Sigmoid colon (tissue), 7 donors: Measurements from ENCODE around the gene CLMN. TPM values are rescaled to one million over a fixed set of nuclear protein-coding genes. Genes with fewer than 3 reads are reported as not detected.

Experiments used
- DNase-seq: peaks from one replicate; pipeline ENCODE4 v3.0.0-alpha.2; 2019
- H3K27ac ChIP-seq, 4 donors: fragments of 200-600 bp; sonication (generic); one replicate each; pipeline ENCODE4 v1.5.1; 2016 to 2019; ENCODE audit warnings: mild to moderate bottlenecking in 1 of 4
- H3K27me3 ChIP-seq, 3 donors: fragments of 200-600 bp; sonication (generic); one replicate each; pipeline ENCODE4 v1.5.1; 2019; ENCODE audit warnings: mild to moderate bottlenecking in 1 of 3
- H3K36me3 ChIP-seq, 4 donors: fragments of 200-600 bp; sonication (generic); one replicate each; pipeline ENCODE4 v1.5.1; 2016 to 2019
- H3K4me1 ChIP-seq, 4 donors: fragments of 200-600 bp; sonication (generic); one replicate each; pipeline ENCODE4 v1.5.1; 2017 to 2019
- H3K4me3 ChIP-seq, 4 donors: fragments of 200-600 bp; sonication (generic); one replicate each; pipeline ENCODE4 v1.5.1; 2017 to 2019; ENCODE audit warnings: mild to moderate bottlenecking in 2 of 4, moderate library complexity in 1 of 4
- H3K9me3 ChIP-seq, 4 donors: fragments of 200-600 bp in 3 of 4; sonication (generic) in 3 of 4; one replicate each; pipeline versions ENCODE4 v1.5.1 to v1.6.1; 2013 to 2019
- CTCF ChIP-seq, 4 experiments: fragments of 450-650 bp in 3 of 4; fragments of 200-600 bp in 1 of 4; IDR thresholded peaks; one replicate each; pipeline ENCODE4 v1.5.1; 2016 to 2019; ENCODE audit warnings: antibody characterized with exemption in 4 of 4, mild to moderate bottlenecking in 3 of 4, moderate library complexity in 2 of 4
- EP300 ChIP-seq, 4 donors: sonication (generic); formaldehyde crosslinking; IDR thresholded peaks; one replicate each; pipeline ENCODE4 v1.6.1; 2017; ENCODE audit warnings: antibody characterized with exemption in 4 of 4
- POLR2A ChIP-seq, 2 donors: fragments of 450-650 bp; IDR thresholded peaks; one replicate each; pipeline ENCODE4 v1.6.1; 2016; ENCODE audit warnings: antibody characterized with exemption in 2 of 2, mild to moderate bottlenecking in 2 of 2, moderate library complexity in 2 of 2
- POLR2AphosphoS5 ChIP-seq, 4 donors: sonication (generic); formaldehyde crosslinking; IDR thresholded peaks; one replicate each; pipeline ENCODE4 v1.6.1; 2017; ENCODE audit warnings: antibody characterized with exemption in 4 of 4
- WGBS, 2 donors: extraction: QIAGEN DNeasy Blood & Tissue Kit; methylation state at CpG; one replicate each; pipeline ENCODE4 v1.1.7; 2013; 5-methylcytosine and 5-hydroxymethylcytosine counted together
- intact Hi-C: fragments of 100-400 bp; cut with DNase I; formaldehyde crosslinking; loops from one replicate; pipeline ENCODE4 v1.15.1; 2023
- polyA plus RNA-seq, 3 donors: library from polyadenylated mRNA; stranded (reverse); fragments of 200-250 nt; gene quantifications; one replicate each; pipeline ENCODE4 v1.2.3, GENCODE V29; 2013
- total RNA-seq, 4 donors: library from RNA; depleted of rRNA; stranded (reverse); fragments of >200 nt; gene quantifications; one replicate each; pipeline ENCODE4 v1.1.0, GENCODE V29; 2016
- donor health status: healthy with polysubstance abuse.
- donor health status: Bipolar disorder and iron deficiency.
- donor health status: healthy.

CLMN gene
- total and polyA plus RNA-seq, 7 donors: 3.5 to 40.2 (median 9.1) TPM

- intact Hi-C loops: no loop called here
- Histone ChIP-seq H3K36me3 (no peaks in the 10 kb centered on the region), H3K4me3 (no peak overlapping the region), H3K27me3 (no peaks in the 10 kb centered on the region), H3K9me3 (no peaks in the 10 kb centered on the region), H3K4me1 (peaks cover 0 to 35% (median 27%) of the 10 kb centered on the region in 4 donors), H3K27ac (peak overlapping the region; percentile 35 to 62 (median 60))
- WGBS, 2 donors: 13 to 40% methylated on average over 12 of the region's 12 CpGs
- no peak for DNase-seq
- TF ChIP-seq POLR2AphosphoS5 (IDR thresholded peaks at IDR 0.05): peak; percentile 40 to 86 (median 78)
- TF ChIP-seq POLR2A (IDR thresholded peaks at IDR 0.05): no peak
- TF ChIP-seq EP300 (IDR thresholded peaks at IDR 0.05): peak in 1 of 4 donors; percentile 22
Measured at GRCh38 chr14:95265106-95266094, 54.3 kb downstream of the CLMN start.

- Histone ChIP-seq H3K4me1 (peaks cover 0 to 35% (median 27%) of the 10 kb centered on the region in 4 donors), H3K36me3 (no peaks in the 10 kb centered on the region), H3K27me3 (no peaks in the 10 kb centered on the region), H3K4me3 (no peak overlapping the region), H3K9me3 (no peaks in the 10 kb centered on the region), H3K27ac (peak overlapping the region in 1 of 4 donors; percentile 62)
- TF ChIP-seq POLR2AphosphoS5 (IDR thresholded peaks at IDR 0.05) (no peak), EP300 (IDR thresholded peaks at IDR 0.05) (no peak), CTCF (IDR thresholded peaks at IDR 0.05) (no peak), POLR2A (IDR thresholded peaks at IDR 0.05) (no peak)
- intact Hi-C loops: no loop called here
- 76 to 78% methylated on average over 10 of the region's 10 CpGs for WGBS, 2 donors
- DNase-seq: no peak
Measured at GRCh38 chr14:95264271-95264973, 55.3 kb downstream of the CLMN start.

GRCh38 chr14:95263527-95264231 is 56.0 kb downstream of the CLMN start:
- DNase-seq: no peak
- 90 to 97% methylated on average over 7 of the region's 7 CpGs for WGBS, 2 donors
- Histone ChIP-seq H3K4me1 (peaks cover 0 to 35% (median 27%) of the 10 kb centered on the region in 4 donors), H3K27ac (no peak overlapping the region), H3K9me3 (no peaks in the 10 kb centered on the region), H3K4me3 (no peak overlapping the region), H3K27me3 (no peaks in the 10 kb centered on the region), H3K36me3 (no peaks in the 10 kb centered on the region)
- TF ChIP-seq POLR2AphosphoS5 (IDR thresholded peaks at IDR 0.05) (no peak), CTCF (IDR thresholded peaks at IDR 0.05) (no peak), EP300 (IDR thresholded peaks at IDR 0.05) (no peak), POLR2A (IDR thresholded peaks at IDR 0.05) (no peak)
- intact Hi-C loops: no loop called here

GRCh38 chr14:95262511-95262891 is 57.2 kb downstream of the CLMN start:
- intact Hi-C loops: no loop called here
- Histone ChIP-seq H3K4me1 (peaks cover 0 to 35% (median 27%) of the 10 kb centered on the region in 4 donors), H3K36me3 (no peaks in the 10 kb centered on the region), H3K27me3 (no peaks in the 10 kb centered on the region), H3K27ac (peak overlapping the region in 1 of 4 donors; percentile 37), H3K4me3 (no peak overlapping the region), H3K9me3 (no peaks in the 10 kb centered on the region)
- no peak for DNase-seq
- WGBS, 2 donors: 81 to 84% methylated on average over 3 of the region's 3 CpGs
- TF ChIP-seq POLR2A (IDR thresholded peaks at IDR 0.05) (no peak), POLR2AphosphoS5 (IDR thresholded peaks at IDR 0.05) (no peak), CTCF (IDR thresholded peaks at IDR 0.05) (no peak), EP300 (IDR thresholded peaks at IDR 0.05) (no peak)
